Renal cortical epithelial cell (primary cell): Measurements from ENCODE around the gene CTDSP2. TPM values are rescaled to one million over a fixed set of nuclear protein-coding genes. Genes with fewer than 3 reads are reported as not detected.

Experiments
- total RNA-seq: library from RNA; depleted of rRNA; stranded (reverse); fragments of >200 nt; gene quantifications from 2 replicates; pipeline ENCODE4 v1.2.3, GENCODE V29; 2014

CTDSP2 gene
- total RNA-seq, 1 donor from 2014 or later, result 81.9 TPM

Other genes starting within 250 kb of the CTDSP2 start
- gene DTX3, start 241.9 kb downstream of the CTDSP2 start, total RNA-seq, result 5.9 and 19.6 TPM in 2 replicates
- 1.7 and 7.0 TPM in 2 replicates for gene ARHGEF25, start 235.3 kb downstream of the CTDSP2 start, total RNA-seq
- 0.20 and 1.4 TPM in 2 replicates for gene B4GALNT1, start 213.5 kb downstream of the CTDSP2 start, total RNA-seq
- gene OS9, start 152.6 kb downstream of the CTDSP2 start, total RNA-seq, result 186 and 325 TPM in 2 replicates
- under 0.01 and 0.17 TPM in 2 replicates for gene AGAP2, start 108.0 kb downstream of the CTDSP2 start, total RNA-seq
- gene TSPAN31, start 101.7 kb downstream of the CTDSP2 start, total RNA-seq, result 64.0 and 105 TPM in 2 replicates
- 101 and 145 TPM in 2 replicates for gene CDK4, start 94.4 kb downstream of the CTDSP2 start, total RNA-seq
- gene MARCHF9, start 91.6 kb downstream of the CTDSP2 start, total RNA-seq, result 3.1 and 8.5 TPM in 2 replicates
- 0.50 and 0.87 TPM in 2 replicates for gene CYP27B1, start 79.7 kb downstream of the CTDSP2 start, total RNA-seq
- gene METTL1, start 74.6 kb downstream of the CTDSP2 start, total RNA-seq, result 6.1 and 6.4 TPM in 2 replicates
- 4.2 and 4.3 TPM in 2 replicates for gene EEF1AKMT3, start 74.1 kb downstream of the CTDSP2 start, total RNA-seq
- gene TSFM, start 63.9 kb downstream of the CTDSP2 start, total RNA-seq, result 24.8 and 43.6 TPM in 2 replicates
- gene AVIL, start 28.0 kb downstream of the CTDSP2 start, total RNA-seq, result 1.9 and 2.8 TPM in 2 replicates
- 7.5 and 8.3 TPM in 2 replicates for gene ATP23, start 94.8 kb upstream of the CTDSP2 start, total RNA-seq